Measurements from ENCODE around the gene GABPB2.

GABPB2 gene

GRCh38 chr1:151070474-151071276, at the start of gene GABPB2:
Gene GABPB2 (plus strand): TSS chr1:151070761. CDS start chr1:151088190, 17,429 bp downstream.
- Mint-ChIP-seq H3K9me3 (no peaks in the 10 kb centered on the region), H3K4me3 (peak within 1 kb of the TSS; percentile 98), H3K27ac (peak within 1 kb of the TSS; percentile 100), H3K36me3 (ENCODE audit: low read depth) (peaks cover 37% of the 10 kb centered on the region), H3K27me3 (no peaks in the 10 kb centered on the region), H3K4me1 (ENCODE audit: low read depth) (peaks cover 6% of the 10 kb centered on the region)
- intact Hi-C loops (cut with micrococcal nuclease): no loop called here

DNA sequence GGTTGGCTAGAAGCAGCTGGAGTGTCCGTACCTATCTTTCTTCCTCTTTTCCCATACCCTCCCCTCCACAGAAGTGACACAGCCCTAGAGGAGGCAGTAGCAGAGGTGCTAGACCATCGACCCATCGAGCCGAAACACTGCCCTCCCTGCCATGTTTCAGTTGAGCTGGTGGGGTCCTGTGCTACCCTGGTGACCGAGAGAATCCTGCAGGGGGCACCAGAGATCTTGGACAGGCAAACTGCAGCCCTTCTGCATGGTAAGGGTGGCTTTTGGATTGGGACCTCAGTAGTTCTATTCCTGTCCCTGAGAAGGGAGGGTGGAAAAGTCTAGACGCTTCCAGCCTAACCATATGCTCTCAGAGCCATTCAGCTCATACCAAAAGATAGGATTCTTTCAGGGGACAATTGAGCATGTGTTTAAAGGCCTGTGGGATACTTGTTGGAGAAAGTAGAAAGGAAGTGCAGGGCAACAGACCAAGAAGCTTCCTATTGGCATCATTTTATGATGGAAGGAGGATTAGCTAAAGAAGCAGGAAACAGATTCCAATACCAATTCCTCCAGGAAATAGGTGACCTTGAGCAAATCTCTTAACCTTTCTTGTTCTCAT, 45.9 kb upstream of the GABPB2 start:
- H3K36me3 Mint-ChIP-seq (ENCODE audit: low read depth): peaks cover 59% of the 10 kb centered on the region

DNA sequence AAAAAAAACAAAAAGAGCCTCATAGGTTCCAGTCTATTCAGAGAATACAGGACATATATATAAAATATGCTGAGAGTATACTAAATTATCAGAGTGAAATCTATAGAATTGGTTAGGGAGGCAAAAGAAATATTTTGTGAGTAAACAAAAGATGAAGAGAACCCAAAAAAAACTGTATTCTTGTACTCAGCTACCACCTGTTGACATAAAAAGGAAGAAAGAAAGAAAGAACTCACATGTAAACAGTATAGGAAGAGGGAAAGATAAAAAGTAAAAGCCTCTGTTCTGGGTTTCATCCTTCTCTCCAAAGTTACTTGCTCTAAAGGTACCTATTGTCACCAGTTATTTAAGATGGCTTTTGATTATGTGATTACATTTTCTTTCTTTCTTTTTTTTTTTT, 44.1 kb upstream of the GABPB2 start:
- peaks cover 69% of the 10 kb centered on the region for H3K36me3 Mint-ChIP-seq (ENCODE audit: low read depth)
- intact Hi-C loops (cut with micrococcal nuclease): no loop called here
- H3K27ac Mint-ChIP-seq: no peak overlapping the region
- H3K9me3 Mint-ChIP-seq: no peaks in the 10 kb centered on the region
- H3K4me3 Mint-ChIP-seq: no peak overlapping the region
- no peaks in the 10 kb centered on the region for H3K27me3 Mint-ChIP-seq
- H3K4me1 Mint-ChIP-seq (ENCODE audit: low read depth): peaks cover 7% of the 10 kb centered on the region

More for the DNA sequence above, 45.9 kb upstream of the GABPB2 start:
- H3K27ac Mint-ChIP-seq: no peak overlapping the region
- intact Hi-C loops (cut with micrococcal nuclease): loop anchor here (5.0 kb wide), 2 partner anchors 33 to 133 kb away; partner anchors contain the start of genes CDC42SE1 and TNFAIP8L2
- no peak overlapping the region for H3K4me3 Mint-ChIP-seq
- peaks cover 7% of the 10 kb centered on the region for H3K4me1 Mint-ChIP-seq (ENCODE audit: low read depth)
- H3K9me3 Mint-ChIP-seq: no peaks in the 10 kb centered on the region
- no peaks in the 10 kb centered on the region for H3K27me3 Mint-ChIP-seq

- Mint-ChIP-seq H3K27me3 (no peaks in the 10 kb centered on the region), H3K36me3 (ENCODE audit: low read depth) (peaks cover 66% of the 10 kb centered on the region), H3K4me1 (ENCODE audit: low read depth) (peaks cover 16% of the 10 kb centered on the region), H3K9me3 (no peaks in the 10 kb centered on the region), H3K27ac (no peak overlapping the region), H3K4me3 (no peak overlapping the region)
- intact Hi-C loops (cut with micrococcal nuclease): no loop called here
Measured at GRCh38 chr1:151032164-151032563, 38.4 kb upstream of the GABPB2 start.

DNA sequence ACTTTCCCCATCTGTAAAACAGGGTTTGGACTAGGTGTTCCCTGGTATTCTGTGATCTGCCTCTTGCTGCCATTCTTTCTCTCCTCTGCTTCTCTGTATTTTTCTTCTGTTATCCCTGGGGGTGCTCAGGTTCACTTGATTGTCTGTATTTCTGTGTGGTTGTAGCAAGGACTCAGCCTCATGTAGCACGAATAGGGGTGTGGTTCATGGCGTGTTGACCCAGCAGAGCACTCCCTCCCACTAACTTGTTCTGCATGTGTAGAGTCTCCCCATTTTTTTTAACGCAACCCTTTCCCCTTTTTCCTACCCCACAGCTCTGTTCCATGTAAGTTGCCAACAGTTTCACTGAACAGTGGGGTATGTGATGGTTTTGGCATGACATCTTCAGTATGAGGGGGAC, 35.4 kb upstream of the GABPB2 start:
- Mint-ChIP-seq H3K4me3 (no peak overlapping the region), H3K27me3 (no peaks in the 10 kb centered on the region), H3K4me1 (ENCODE audit: low read depth) (peaks cover 16% of the 10 kb centered on the region), H3K9me3 (no peaks in the 10 kb centered on the region), H3K27ac (no peak overlapping the region), H3K36me3 (ENCODE audit: low read depth) (peaks cover 37% of the 10 kb centered on the region)
- intact Hi-C loops (cut with micrococcal nuclease): no loop called here

- Mint-ChIP-seq H3K36me3 (ENCODE audit: low read depth) (peaks cover 25% of the 10 kb centered on the region), H3K27me3 (no peaks in the 10 kb centered on the region), H3K4me1 (ENCODE audit: low read depth) (peaks cover 16% of the 10 kb centered on the region), H3K4me3 (no peak within 1 kb of the TSS), H3K9me3 (no peaks in the 10 kb centered on the region), H3K27ac (peak within 1 kb of the TSS; percentile 4)
- intact Hi-C loops (cut with micrococcal nuclease): no loop called here
Measured at GRCh38 chr1:151036356-151036755, 34.2 kb upstream of the GABPB2 start, which contains the start of gene BNIPL. Gene BNIPL (plus strand): TSS chr1:151036586. CDS start chr1:151036726, 140 bp downstream.

DNA sequence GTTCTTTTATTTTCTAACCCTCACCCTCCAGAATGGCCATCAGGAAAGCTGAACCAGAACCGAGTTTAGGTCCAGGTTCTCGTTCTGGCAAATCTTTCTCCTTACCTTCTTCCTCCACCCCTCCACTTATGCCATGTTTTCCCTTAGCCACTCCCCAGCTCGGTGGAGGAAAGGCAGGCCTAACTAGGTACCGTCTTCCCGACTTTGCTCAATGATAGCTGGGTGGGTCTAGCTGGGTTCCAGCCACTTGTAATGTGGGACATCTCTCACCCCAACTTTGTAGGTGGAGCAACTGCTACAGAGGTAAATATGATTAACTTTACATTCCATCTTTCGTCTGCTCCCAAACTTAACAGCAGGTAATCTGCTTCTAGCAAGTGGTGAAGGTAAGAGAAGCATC, 33.5 kb upstream of the GABPB2 start:
- intact Hi-C loops (cut with micrococcal nuclease): no loop called here
- H3K36me3 Mint-ChIP-seq (ENCODE audit: low read depth): peaks cover 22% of the 10 kb centered on the region
- H3K27me3 Mint-ChIP-seq: no peaks in the 10 kb centered on the region
- H3K4me1 Mint-ChIP-seq (ENCODE audit: low read depth): peaks cover 16% of the 10 kb centered on the region
- H3K4me3 Mint-ChIP-seq: no peak overlapping the region
- H3K27ac Mint-ChIP-seq: peak overlapping the region; percentile 4
- no peaks in the 10 kb centered on the region for H3K9me3 Mint-ChIP-seq

DNA sequence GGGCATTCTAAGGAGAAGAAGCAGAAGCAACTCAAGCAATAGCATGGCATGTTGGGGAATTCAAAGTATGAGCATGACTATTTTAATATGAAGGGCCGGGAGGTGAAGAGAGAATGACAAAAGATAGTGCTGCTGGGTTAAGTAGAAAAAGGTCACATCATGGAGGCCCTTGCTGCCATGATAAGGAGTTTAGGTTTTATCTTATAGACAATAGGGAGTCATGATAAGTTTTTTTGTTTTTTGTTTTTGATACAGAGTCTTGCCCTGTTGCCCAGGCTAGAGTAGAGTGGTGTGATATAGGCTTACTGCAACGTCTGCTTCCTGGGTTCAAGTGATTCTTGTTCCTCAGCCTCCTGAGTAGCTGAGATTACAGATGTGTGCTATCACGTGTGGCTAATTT, 31.0 kb upstream of the GABPB2 start:
- Mint-ChIP-seq H3K36me3 (ENCODE audit: low read depth) (peaks cover 14% of the 10 kb centered on the region), H3K4me1 (ENCODE audit: low read depth) (peaks cover 5% of the 10 kb centered on the region), H3K27ac (no peak overlapping the region), H3K4me3 (no peak overlapping the region), H3K9me3 (no peaks in the 10 kb centered on the region), H3K27me3 (no peaks in the 10 kb centered on the region)
- intact Hi-C loops (cut with micrococcal nuclease): no loop called here

DNA sequence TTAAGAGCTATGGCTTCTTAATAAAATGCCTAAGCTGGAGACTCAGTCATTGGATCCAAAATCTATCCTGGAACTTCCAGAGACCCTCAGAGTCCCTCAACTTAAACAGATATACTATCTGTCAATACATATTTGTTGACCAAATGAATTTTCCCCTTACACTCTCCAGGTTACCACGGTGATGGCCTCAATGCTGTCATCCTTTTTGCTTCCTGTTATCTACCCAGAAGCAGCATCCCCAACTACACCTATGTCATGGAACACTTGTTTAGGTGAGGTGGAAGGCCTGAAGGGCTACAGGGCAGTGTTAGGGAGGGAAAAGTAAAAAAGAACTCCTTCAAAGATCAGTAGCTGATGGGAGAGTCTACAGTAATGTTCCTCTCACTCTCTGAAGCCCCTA, 27.4 kb upstream of the GABPB2 start:
- Mint-ChIP-seq H3K36me3 (ENCODE audit: low read depth) (peaks cover 6% of the 10 kb centered on the region), H3K27me3 (peaks cover 18% of the 10 kb centered on the region), H3K27ac (no peak overlapping the region), H3K4me1 (ENCODE audit: low read depth) (peaks cover 21% of the 10 kb centered on the region), H3K9me3 (no peaks in the 10 kb centered on the region), H3K4me3 (no peak overlapping the region)
- intact Hi-C loops (cut with micrococcal nuclease): no loop called here

- no peaks in the 10 kb centered on the region for H3K9me3 Mint-ChIP-seq
- H3K4me3 Mint-ChIP-seq: peak within 1 kb of the TSS; percentile 87
- H3K27ac Mint-ChIP-seq: peak within 1 kb of the TSS; percentile 59
- peaks cover 27% of the 10 kb centered on the region for H3K36me3 Mint-ChIP-seq (ENCODE audit: low read depth)
- intact Hi-C loops (cut with micrococcal nuclease): no loop called here
- H3K27me3 Mint-ChIP-seq: peaks cover 18% of the 10 kb centered on the region
- peaks cover 40% of the 10 kb centered on the region for H3K4me1 Mint-ChIP-seq (ENCODE audit: low read depth)
Measured at GRCh38 chr1:151047591-151047924, 23.0 kb upstream of the GABPB2 start, which contains the start of gene C1orf56. Gene C1orf56 (plus strand): TSS chr1:151047751. CDS start chr1:151047848, 97 bp downstream.

GRCh38 chr1:151047925-151048644, 22.5 kb upstream of the GABPB2 start:
- Mint-ChIP-seq H3K27me3 (peaks cover 18% of the 10 kb centered on the region), H3K36me3 (ENCODE audit: low read depth) (peaks cover 32% of the 10 kb centered on the region), H3K9me3 (no peaks in the 10 kb centered on the region), H3K4me3 (peak overlapping the region; percentile 87), H3K4me1 (ENCODE audit: low read depth) (peaks cover 44% of the 10 kb centered on the region), H3K27ac (peak overlapping the region; percentile 59)
- intact Hi-C loops (cut with micrococcal nuclease): no loop called here

- intact Hi-C loops (cut with micrococcal nuclease): no loop called here
- Mint-ChIP-seq H3K4me3 (peak overlapping the region; percentile 87), H3K4me1 (ENCODE audit: low read depth) (peaks cover 47% of the 10 kb centered on the region), H3K27ac (peak overlapping the region; percentile 59), H3K27me3 (peaks cover 18% of the 10 kb centered on the region), H3K36me3 (ENCODE audit: low read depth) (peaks cover 37% of the 10 kb centered on the region), H3K9me3 (no peaks in the 10 kb centered on the region)
Measured at GRCh38 chr1:151048645-151049032, 21.9 kb upstream of the GABPB2 start.

GRCh38 chr1:151049458-151049857, 21.1 kb upstream of the GABPB2 start:
- H3K27ac Mint-ChIP-seq: no peak overlapping the region
- H3K36me3 Mint-ChIP-seq (ENCODE audit: low read depth): peaks cover 46% of the 10 kb centered on the region
- H3K4me3 Mint-ChIP-seq: no peak overlapping the region
- H3K4me1 Mint-ChIP-seq (ENCODE audit: low read depth): peaks cover 47% of the 10 kb centered on the region
- no peaks in the 10 kb centered on the region for H3K9me3 Mint-ChIP-seq
- intact Hi-C loops (cut with micrococcal nuclease): no loop called here
- peaks cover 18% of the 10 kb centered on the region for H3K27me3 Mint-ChIP-seq
